PC-3 (cell line): Measurements from ENCODE around the gene CLEC19A. TPM values are rescaled to one million over a fixed set of nuclear protein-coding genes. Genes with fewer than 3 reads are reported as not detected.

Experiments
- ATAC-seq: fragments of 200-7000 bp; cut with Tn5 transposase; 2 replicates; pipeline ENCODE4 v1.9.1; 2020; ENCODE audit warnings: mild to moderate bottlenecking, moderate library complexity
- BruUV-seq: library from RNA; stranded (reverse); fragments of 400-500 nt; replicated peaks from 2 replicates; lab custom pipeline; 2021; lab: Mats Ljungman, UMichigan
- CTCF ChIA-PET: fragments of 300-600 bp; sonication (Branson Sonifier 250); formaldehyde crosslinking; loops from one replicate; lab custom pipeline; 2022; ENCODE audit warnings: antibody characterized with exemption; lab: Charles Lee
- POLR2A ChIA-PET: fragments of 300-600 bp; sonication (Branson Sonifier 250); formaldehyde crosslinking; loops from one replicate; lab custom pipeline; 2022; ENCODE audit warnings: antibody characterized with exemption; ENCODE audit not compliant: unreplicated experiment; lab: Charles Lee
- DNase-seq: peaks from one replicate; pipeline ENCODE4 v3.0.0-alpha.2; 2015
- H2AFZ ChIP-seq: fragments of 300-600 bp; sonication (generic); 2 replicates; pipeline ENCODE4 v1.6.0; 2016; ENCODE audit warnings: antibody characterized with exemption, low read length
- H3F3A ChIP-seq: fragments of 300-600 bp; sonication (generic); one replicate; pipeline ENCODE4 v1.6.0; 2017; ENCODE audit warnings: antibody characterized with exemption, low read length, control low read depth, mild to moderate bottlenecking; ENCODE audit not compliant: unreplicated experiment
- H3K27ac ChIP-seq: fragments of 300-600 bp; sonication (generic); 2 replicates; pipeline ENCODE4 v1.5.1; 2016; ENCODE audit warnings: mild to moderate bottlenecking, low read length
- H3K27me3 ChIP-seq: fragments of 300-600 bp; sonication (generic); 2 replicates; pipeline ENCODE4 v1.6.1; 2016; ENCODE audit warnings: low read length, mixed read lengths
- H3K36me3 ChIP-seq: fragments of 300-600 bp; sonication (generic); 2 replicates; pipeline ENCODE4 v1.6.1; 2016; ENCODE audit warnings: low read depth, mixed run types, low read length, mixed read lengths
- H3K4me1 ChIP-seq: fragments of 300-600 bp; sonication (generic); 2 replicates; pipeline ENCODE4 v1.5.1; 2016; ENCODE audit warnings: low read length; ENCODE audit not compliant: insufficient read depth
- H3K4me2 ChIP-seq: fragments of 300-600 bp; sonication (generic); 2 replicates; pipeline ENCODE4 v1.6.0; 2016; ENCODE audit warnings: low read length
- H3K4me3 ChIP-seq: fragments of 300-600 bp; sonication (generic); 2 replicates; pipeline ENCODE4 v1.5.1; 2016; ENCODE audit warnings: mild to moderate bottlenecking, low read length, mixed read lengths
- H3K79me2 ChIP-seq: fragments of 300-600 bp; sonication (generic); 2 replicates; pipeline ENCODE4 v1.6.1; 2017; ENCODE audit warnings: low read length, mixed read lengths
- H3K9ac ChIP-seq: fragments of 300-600 bp; sonication (generic); 2 replicates; pipeline ENCODE4 v1.6.0; 2016; ENCODE audit warnings: mild to moderate bottlenecking, low read length
- H3K9me2 ChIP-seq: fragments of 300-600 bp; sonication (generic); replicated peaks from 2 replicates; pipeline ENCODE4 v1.6.1; 2016; ENCODE audit warnings: mixed run types, low read length, mixed read lengths
- H3K9me3 ChIP-seq: fragments of 300-600 bp; sonication (generic); 2 replicates; pipeline ENCODE4 v1.6.1; 2016; ENCODE audit warnings: low read length, mixed read lengths
- H4K20me1 ChIP-seq: fragments of 300-600 bp; sonication (generic); 2 replicates; pipeline ENCODE4 v1.6.1; 2016; ENCODE audit warnings: low read length, mixed read lengths
- EZH2 ChIP-seq: fragments of 300-600 bp; sonication (generic); IDR thresholded peaks from one replicate; pipeline ENCODE4 v1.6.1; 2017; ENCODE audit warnings: antibody characterized with exemption, mild to moderate bottlenecking, low read length; ENCODE audit not compliant: unreplicated experiment
- EZH2phosphoT487 ChIP-seq: fragments of 300-600 bp; sonication (generic); IDR thresholded peaks from 2 replicates; pipeline ENCODE4 v1.6.1; 2018; ENCODE audit warnings: mild to moderate bottlenecking, antibody characterized with exemption, low read length, borderline replicate concordance
- intact Hi-C: fragments of 100-400 bp; cut with micrococcal nuclease; formaldehyde crosslinking; loops from 2 replicates; pipeline ENCODE4 v1.9.0; 2023
- total RNA-seq: library from RNA; depleted of rRNA; stranded (reverse); fragments of >200 nt; gene quantifications from 2 replicates; pipeline ENCODE4 v1.2.3, GENCODE V29; 2014
- TF ChIP-seq, protein P1 (sequence below): fragments of 300-600 bp; sonication (generic); conservative IDR thresholded peaks from 2 replicates; pipeline ENCODE4 v1.5.1; 2017; ENCODE audit warnings: antibody characterized with exemption, low read depth, mild to moderate bottlenecking, low read length

The CLEC19A gene
- total RNA-seq, 1 experiment from 2014 or later = not detected

- Histone ChIP-seq H3K4me2 (no peak overlapping the region), H3K4me3 (no peak overlapping the region), H4K20me1 (no peaks in the 10 kb centered on the region), H3F3A (no peaks in the 10 kb centered on the region), H3K4me1 (peaks cover 3% of the 10 kb centered on the region; the same call in 1 of the 2 replicates), H3K79me2 (no peaks in the 10 kb centered on the region), H3K9ac (no peak overlapping the region), H3K36me3 (no peaks in the 10 kb centered on the region), H3K9me3 (no peaks in the 10 kb centered on the region), H3K27ac (no peak overlapping the region), H2AFZ (no peak overlapping the region), H3K9me2 (no peaks in the 10 kb centered on the region), H3K27me3 (no peaks in the 10 kb centered on the region)
- ChIA-PET CTCF (no interaction called here), POLR2A (interaction anchor here (0.5 kb wide), 1 partner anchor 145 kb away, joined by 3 read pairs; no protein-coding TSS in a partner anchor)
- TF ChIP-seq, protein P1, sequence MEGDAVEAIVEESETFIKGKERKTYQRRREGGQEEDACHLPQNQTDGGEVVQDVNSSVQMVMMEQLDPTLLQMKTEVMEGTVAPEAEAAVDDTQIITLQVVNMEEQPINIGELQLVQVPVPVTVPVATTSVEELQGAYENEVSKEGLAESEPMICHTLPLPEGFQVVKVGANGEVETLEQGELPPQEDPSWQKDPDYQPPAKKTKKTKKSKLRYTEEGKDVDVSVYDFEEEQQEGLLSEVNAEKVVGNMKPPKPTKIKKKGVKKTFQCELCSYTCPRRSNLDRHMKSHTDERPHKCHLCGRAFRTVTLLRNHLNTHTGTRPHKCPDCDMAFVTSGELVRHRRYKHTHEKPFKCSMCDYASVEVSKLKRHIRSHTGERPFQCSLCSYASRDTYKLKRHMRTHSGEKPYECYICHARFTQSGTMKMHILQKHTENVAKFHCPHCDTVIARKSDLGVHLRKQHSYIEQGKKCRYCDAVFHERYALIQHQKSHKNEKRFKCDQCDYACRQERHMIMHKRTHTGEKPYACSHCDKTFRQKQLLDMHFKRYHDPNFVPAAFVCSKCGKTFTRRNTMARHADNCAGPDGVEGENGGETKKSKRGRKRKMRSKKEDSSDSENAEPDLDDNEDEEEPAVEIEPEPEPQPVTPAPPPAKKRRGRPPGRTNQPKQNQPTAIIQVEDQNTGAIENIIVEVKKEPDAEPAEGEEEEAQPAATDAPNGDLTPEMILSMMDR = no peak
- no peak for TF ChIP-seq EZH2
- intact Hi-C loops = no loop called here
- BruUV-seq = no TSS peak
- ATAC-seq = no peak
- DNase-seq = no peak
These were observed 43.3 kb upstream of the CLEC19A start for GRCh38 chr16:19242186-19242585.

DNA sequence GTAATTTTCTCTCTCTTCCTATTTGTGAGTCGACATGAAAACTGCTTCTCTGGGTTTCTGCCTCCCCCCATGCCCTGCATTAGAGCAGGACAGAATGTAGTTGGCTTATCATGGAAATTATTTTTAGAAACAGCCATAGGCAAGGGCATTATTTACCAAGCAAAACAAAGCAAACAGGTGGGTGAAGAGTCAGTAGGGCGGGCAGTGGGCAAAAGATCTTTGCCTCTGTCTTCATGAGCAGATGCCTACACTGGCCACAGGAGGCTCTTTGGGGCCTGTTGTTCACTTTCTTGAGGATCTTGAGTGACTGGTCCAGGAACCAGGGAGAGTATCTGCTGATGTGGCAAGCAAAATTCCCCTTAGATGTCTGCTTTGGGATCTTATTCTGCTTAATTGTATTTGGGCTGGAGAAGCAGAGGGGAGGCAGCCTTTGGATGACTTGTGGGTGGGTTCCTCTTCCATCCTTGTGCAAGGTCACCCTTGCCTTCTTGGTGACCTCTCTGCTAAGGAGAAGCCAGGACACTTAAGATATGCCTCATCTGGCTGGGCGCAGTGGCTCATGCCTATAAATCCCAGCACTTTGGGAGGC, 42.5 kb upstream of the CLEC19A start:
- peak; percentile 6 for DNase-seq
- ChIA-PET POLR2A (no interaction called here), CTCF (no interaction called here)
- H4K20me1 ChIP-seq = no peaks in the 10 kb centered on the region
- no peaks in the 10 kb centered on the region for H3K9me3 ChIP-seq
- H3F3A ChIP-seq = no peaks in the 10 kb centered on the region
- BruUV-seq = no TSS peak
- intact Hi-C loops = no loop called here
- H3K4me2 ChIP-seq = no peak overlapping the region
- H3K36me3 ChIP-seq = no peaks in the 10 kb centered on the region
- H3K79me2 ChIP-seq = no peaks in the 10 kb centered on the region
- no peaks in the 10 kb centered on the region for H3K9me2 ChIP-seq
- no peak for ATAC-seq
- no peaks in the 10 kb centered on the region for H3K27me3 ChIP-seq
- H2AFZ ChIP-seq = no peak overlapping the region
- H3K4me3 ChIP-seq = no peak overlapping the region
- no peaks in the 10 kb centered on the region for H3K4me1 ChIP-seq
- TF ChIP-seq EZH2phosphoT487 (no peak), EZH2 (no peak)
- TF ChIP-seq, protein P1 = no peak
- no peak overlapping the region for H3K27ac ChIP-seq
- no peak overlapping the region for H3K9ac ChIP-seq

DNA sequence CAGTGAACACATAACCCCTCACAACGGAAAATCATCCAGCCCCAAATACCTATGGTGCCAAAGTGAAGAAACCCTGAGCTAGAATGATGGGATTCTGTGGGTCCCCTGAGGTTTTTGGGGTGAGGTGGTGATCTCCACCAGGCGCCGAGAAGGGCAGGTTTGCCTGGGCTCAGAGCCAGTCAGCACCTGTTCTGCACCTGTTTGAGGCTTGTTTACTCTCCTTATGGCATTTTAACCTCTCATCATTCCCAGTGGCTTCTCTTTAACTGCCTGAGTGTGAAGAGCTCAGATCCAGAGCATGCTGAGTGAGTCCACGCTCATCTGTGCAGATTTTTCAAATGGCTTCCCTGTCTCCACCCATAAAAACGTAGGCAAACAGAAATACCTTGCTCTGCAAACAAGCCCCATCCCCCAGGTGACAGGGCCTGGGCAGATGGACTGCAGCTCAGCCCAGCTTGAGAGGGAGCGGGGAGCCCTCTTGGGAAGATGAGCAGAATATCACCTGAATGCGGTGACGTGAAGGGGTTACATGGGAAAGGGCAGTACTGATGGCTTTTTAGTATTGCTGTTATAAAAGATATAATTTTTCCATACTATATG, 40.1 kb upstream of the CLEC19A start:
- ATAC-seq = no peak
- no peaks in the 10 kb centered on the region for H3K9me2 ChIP-seq
- H3K4me3 ChIP-seq = no peak overlapping the region
- no peak overlapping the region for H3K4me2 ChIP-seq
- H3K79me2 ChIP-seq = no peaks in the 10 kb centered on the region
- intact Hi-C loops = no loop called here
- ChIA-PET CTCF (no interaction called here), POLR2A (no interaction called here)
- H3K9me3 ChIP-seq = no peaks in the 10 kb centered on the region
- DNase-seq = no peak
- no peaks in the 10 kb centered on the region for H4K20me1 ChIP-seq
- H3K4me1 ChIP-seq = no peaks in the 10 kb centered on the region
- no peak overlapping the region for H3K27ac ChIP-seq
- no peak overlapping the region for H3K9ac ChIP-seq
- H3F3A ChIP-seq = no peaks in the 10 kb centered on the region
- TF ChIP-seq EZH2 (no peak), EZH2phosphoT487 (no peak)
- TF ChIP-seq, protein P1 = no peak
- no peaks in the 10 kb centered on the region for H3K36me3 ChIP-seq
- H3K27me3 ChIP-seq = no peaks in the 10 kb centered on the region
- H2AFZ ChIP-seq = no peak overlapping the region
- BruUV-seq = no TSS peak
